ENCODE results near the gene FAM168A. TPM values are rescaled to one million over a fixed set of nuclear protein-coding genes. Genes with fewer than 3 reads are reported as not detected.

FAM168A gene
- total RNA-seq, 4 donors from 2014 or later: 31.1 to 50.8 (median 41.1) TPM

GRCh38 chr11:73524774-73525173, 73.1 kb downstream of the FAM168A start:
- whole genome bisulfite sequencing: 98% methylated on average over 4 of the region's 4 CpGs
- no peak for DNase-seq (ENCODE audit: extremely low spot score)
- H3K4me1 ChIP-seq: peaks cover 29 to 51% (median 37%) of the 10 kb centered on the region in 4 donors
- TF ChIP-seq CTCF (IDR thresholded peaks at IDR 0.05) (no peak), POLR2AphosphoS5 (IDR thresholded peaks at IDR 0.05) (no peak), POLR2A (IDR thresholded peaks at IDR 0.05; ENCODE audit: low read depth) (no peak)
- intact Hi-C loops (cut with DNase I): no loop called here
- no peaks in the 10 kb centered on the region for H3K27me3 ChIP-seq
- H3K9me3 ChIP-seq: no peaks in the 10 kb centered on the region
- H3K27ac ChIP-seq (replicated peaks in 1 of 4): no peak overlapping the region
- H3K4me3 ChIP-seq: no peak overlapping the region
- no peaks in the 10 kb centered on the region for H3K36me3 ChIP-seq

DNA sequence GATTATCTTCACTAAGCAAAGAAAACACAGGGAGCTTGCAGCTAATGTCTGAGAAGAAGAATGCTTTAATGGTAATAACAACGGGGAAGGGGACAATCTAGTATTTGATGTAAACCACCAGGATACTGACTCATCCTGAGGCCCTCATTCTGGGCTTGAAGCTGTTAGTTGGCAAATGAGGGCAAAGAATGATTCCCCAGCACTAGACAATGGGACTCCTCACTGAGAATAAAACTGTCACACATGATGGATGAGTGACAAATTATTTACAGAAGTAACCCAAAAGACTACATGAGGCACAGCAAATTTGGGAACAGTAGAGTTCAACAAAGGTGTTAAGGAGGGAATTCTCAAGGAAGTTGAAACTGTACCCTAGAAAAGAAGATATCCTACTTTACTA, 76.3 kb downstream of the FAM168A start:
- no peak overlapping the region for H3K4me3 ChIP-seq
- WGBS: 60% methylated on average over 1 of the region's 1 CpG
- intact Hi-C loops (cut with DNase I): no loop called here
- no peak overlapping the region for H3K27ac ChIP-seq (replicated peaks in 1 of 4)
- no peaks in the 10 kb centered on the region for H3K36me3 ChIP-seq
- no peak for DNase-seq (ENCODE audit: extremely low spot score)
- H3K4me1 ChIP-seq: peaks cover 5 to 21% (median 6%) of the 10 kb centered on the region in 4 donors
- TF ChIP-seq CTCF (IDR thresholded peaks at IDR 0.05) (no peak), POLR2A (IDR thresholded peaks at IDR 0.05; ENCODE audit: low read depth) (no peak), EP300 (IDR thresholded peaks at IDR 0.05) (no peak), POLR2AphosphoS5 (IDR thresholded peaks at IDR 0.05) (no peak)
- no peaks in the 10 kb centered on the region for H3K9me3 ChIP-seq
- no peaks in the 10 kb centered on the region for H3K27me3 ChIP-seq

- Histone ChIP-seq H3K27me3 (no peaks in the 10 kb centered on the region), H3K36me3 (no peaks in the 10 kb centered on the region), H3K27ac (replicated peaks in 1 of 4) (no peak overlapping the region), H3K4me3 (no peak overlapping the region), H3K9me3 (no peaks in the 10 kb centered on the region), H3K4me1 (peaks cover 0 to 16% (median 0%) of the 10 kb centered on the region in 4 donors)
- no peak for DNase-seq (ENCODE audit: extremely low spot score)
- intact Hi-C loops (cut with DNase I): no loop called here
- 63% methylated on average over 2 of the region's 2 CpGs for WGBS
- no peak for TF ChIP-seq POLR2A (IDR thresholded peaks at IDR 0.05; ENCODE audit: low read depth)
- no peak for TF ChIP-seq CTCF (IDR thresholded peaks at IDR 0.05)
- no peak for TF ChIP-seq EP300 (IDR thresholded peaks at IDR 0.05)
- no peak for TF ChIP-seq POLR2AphosphoS5 (IDR thresholded peaks at IDR 0.05)
Measured at GRCh38 chr11:73520353-73521061, 77.4 kb downstream of the FAM168A start.

DNA sequence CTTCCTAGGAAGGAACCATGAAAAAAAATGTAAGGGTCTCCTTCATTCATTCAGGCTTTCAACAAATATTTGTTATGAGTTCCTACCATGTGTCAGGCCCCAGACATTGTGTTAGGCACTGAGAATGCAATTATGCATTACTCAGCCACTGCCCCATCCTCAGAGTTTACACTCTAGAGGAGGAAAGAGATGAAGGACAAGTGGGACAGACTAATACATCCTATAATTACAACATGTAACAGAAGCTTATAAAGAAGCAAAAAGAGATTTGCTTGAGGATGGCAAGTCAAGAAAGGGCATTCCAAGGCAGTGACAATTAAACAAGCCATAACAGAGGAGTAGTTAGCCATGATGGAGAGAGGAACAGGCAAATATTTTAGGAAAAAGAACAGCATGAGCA, 78.6 kb downstream of the FAM168A start:
- intact Hi-C loops (cut with DNase I): no loop called here
- no peak overlapping the region for H3K4me3 ChIP-seq
- peaks cover 0 to 16% (median 0%) of the 10 kb centered on the region in 4 donors for H3K4me1 ChIP-seq
- TF ChIP-seq POLR2AphosphoS5 (IDR thresholded peaks at IDR 0.05) (no peak), CTCF (IDR thresholded peaks at IDR 0.05) (no peak), EP300 (IDR thresholded peaks at IDR 0.05) (no peak), POLR2A (IDR thresholded peaks at IDR 0.05; ENCODE audit: low read depth) (no peak)
- H3K36me3 ChIP-seq: no peaks in the 10 kb centered on the region
- H3K9me3 ChIP-seq: no peaks in the 10 kb centered on the region
- H3K27ac ChIP-seq (replicated peaks in 1 of 4): no peak overlapping the region
- H3K27me3 ChIP-seq: no peaks in the 10 kb centered on the region
- DNase-seq (ENCODE audit: extremely low spot score): no peak

DNA sequence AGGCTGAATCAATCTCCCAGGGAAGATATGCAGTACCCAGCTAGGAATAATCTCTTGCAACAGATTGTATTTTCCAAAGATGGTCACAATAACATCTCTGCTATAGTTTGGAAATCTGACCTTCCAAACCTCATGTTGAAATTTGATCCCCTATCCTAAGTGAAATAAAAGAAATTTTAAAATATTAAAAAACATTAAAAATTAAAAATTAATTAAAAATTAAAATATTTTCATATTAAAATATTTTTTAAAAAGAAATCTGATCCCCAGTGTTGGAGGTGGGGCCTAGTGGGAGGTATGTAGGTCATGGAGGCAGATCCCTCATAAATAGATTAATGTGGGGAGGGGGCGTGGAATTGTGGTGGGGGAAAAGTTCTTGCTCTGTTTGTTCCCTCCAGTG, 79.7 kb downstream of the FAM168A start:
- H3K9me3 ChIP-seq: no peaks in the 10 kb centered on the region
- no peak for DNase-seq (ENCODE audit: extremely low spot score)
- WGBS: 93% methylated on average over 1 of the region's 1 CpG
- H3K27me3 ChIP-seq: no peaks in the 10 kb centered on the region
- TF ChIP-seq POLR2AphosphoS5 (IDR thresholded peaks at IDR 0.05): no peak
- TF ChIP-seq CTCF (IDR thresholded peaks at IDR 0.05): no peak
- no peak for TF ChIP-seq EP300 (IDR thresholded peaks at IDR 0.05)
- TF ChIP-seq POLR2A (IDR thresholded peaks at IDR 0.05; ENCODE audit: low read depth): no peak
- H3K36me3 ChIP-seq: no peaks in the 10 kb centered on the region
- H3K4me1 ChIP-seq: peaks cover 0 to 16% (median 0%) of the 10 kb centered on the region in 4 donors
- H3K27ac ChIP-seq (replicated peaks in 1 of 4): no peak overlapping the region
- H3K4me3 ChIP-seq: no peak overlapping the region
- intact Hi-C loops (cut with DNase I): no loop called here

Measured in esophagus muscularis mucosa (tissue), 4 donors.